ENCODE measurements around the gene EBF3.

DNA sequence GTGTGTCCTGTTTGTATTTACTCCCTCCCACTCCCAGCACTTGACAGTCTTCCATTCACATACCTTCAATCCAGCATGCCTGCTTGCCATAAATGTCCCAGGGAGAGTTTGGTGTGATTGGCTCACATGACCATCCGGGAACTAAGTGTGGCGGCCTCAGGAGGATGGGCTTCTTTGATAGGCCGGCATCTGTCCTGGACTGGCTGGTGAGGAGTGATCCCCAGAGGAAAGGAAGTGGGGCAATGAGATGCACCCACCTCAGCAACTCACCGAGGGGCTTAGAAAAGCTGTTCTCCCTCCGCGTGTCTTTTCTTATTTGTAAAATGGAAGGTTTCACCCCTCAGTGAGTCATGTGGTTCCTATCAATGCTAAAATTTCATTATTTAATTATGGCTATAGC is 14.9 kb upstream of the EBF3 start:
- TF ChIP-seq EZH2 (IDR thresholded peaks at IDR 0.05) = no peak
- no peak for TF ChIP-seq POLR2AphosphoS5 (IDR thresholded peaks at IDR 0.05; ENCODE audit: borderline replicate concordance, low read depth, low read length)
- TF ChIP-seq FOXP2 (optimal IDR thresholded peaks at IDR 0.05; ENCODE audit: control extremely low read depth, extremely low read length, insufficient read depth) = no peak
